Gastroesophageal sphincter (tissue), 3 donors: ENCODE results near the gene CLSTN3.

Experiments used
- EP300 ChIP-seq: sonication (generic); formaldehyde crosslinking; IDR thresholded peaks from one replicate; pipeline ENCODE4 v1.6.1; 2017; ENCODE audit warnings: antibody characterized with exemption, mild to moderate bottlenecking
- TF ChIP-seq, protein P1 (sequence below), 4 experiments: fragments of 200-600 bp in 2 of 4; fragments of 450-650 bp in 2 of 4; sonication (generic) in 1 of 4; IDR thresholded peaks; one replicate each; pipeline ENCODE4 v1.5.1; 2017 to 2019; ENCODE audit warnings: antibody characterized with exemption in 4 of 4, mild to moderate bottlenecking in 2 of 4, moderate library complexity in 2 of 4

DNA sequence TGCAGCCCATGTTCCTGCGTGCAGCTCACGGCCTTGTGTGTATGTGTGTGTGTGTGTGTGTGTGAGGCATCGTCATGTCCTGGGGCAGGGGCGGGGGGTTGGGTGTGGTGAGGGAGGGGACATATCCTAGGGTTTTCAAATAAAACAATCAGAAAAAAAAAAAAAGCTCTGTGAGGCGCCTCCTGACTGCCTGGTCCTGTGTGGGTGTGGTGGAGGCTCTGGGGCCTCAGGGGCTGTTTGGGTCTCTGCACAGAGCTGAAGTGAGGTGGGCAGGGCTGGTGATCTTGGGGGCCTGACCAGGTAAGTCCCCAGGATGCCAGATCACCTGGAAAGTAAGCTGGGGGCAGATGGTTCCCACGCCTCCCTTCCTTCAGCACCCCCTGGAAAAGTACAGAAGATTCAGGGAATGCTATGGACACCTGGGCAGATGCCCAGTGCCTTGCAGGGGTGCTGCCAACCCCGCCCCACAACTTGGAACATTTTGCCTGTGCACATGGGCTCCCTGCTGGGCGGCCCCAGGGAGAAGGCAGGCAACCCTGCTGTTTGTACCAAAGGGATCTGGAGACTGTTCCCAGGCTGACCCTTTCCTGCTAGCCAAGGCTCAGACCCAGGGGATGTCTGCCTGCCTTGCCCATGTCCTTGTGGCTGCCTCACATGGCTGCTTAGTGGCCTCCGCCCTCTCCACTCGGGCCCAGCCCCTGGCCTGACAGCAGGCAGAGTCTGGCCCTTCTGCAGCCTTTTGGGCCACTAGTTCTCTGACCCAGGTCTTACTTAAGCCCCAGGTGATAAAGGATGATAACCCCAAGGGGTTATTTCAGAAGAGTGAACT, 28.8 kb downstream of the CLSTN3 start:
- TF ChIP-seq, protein P1, sequence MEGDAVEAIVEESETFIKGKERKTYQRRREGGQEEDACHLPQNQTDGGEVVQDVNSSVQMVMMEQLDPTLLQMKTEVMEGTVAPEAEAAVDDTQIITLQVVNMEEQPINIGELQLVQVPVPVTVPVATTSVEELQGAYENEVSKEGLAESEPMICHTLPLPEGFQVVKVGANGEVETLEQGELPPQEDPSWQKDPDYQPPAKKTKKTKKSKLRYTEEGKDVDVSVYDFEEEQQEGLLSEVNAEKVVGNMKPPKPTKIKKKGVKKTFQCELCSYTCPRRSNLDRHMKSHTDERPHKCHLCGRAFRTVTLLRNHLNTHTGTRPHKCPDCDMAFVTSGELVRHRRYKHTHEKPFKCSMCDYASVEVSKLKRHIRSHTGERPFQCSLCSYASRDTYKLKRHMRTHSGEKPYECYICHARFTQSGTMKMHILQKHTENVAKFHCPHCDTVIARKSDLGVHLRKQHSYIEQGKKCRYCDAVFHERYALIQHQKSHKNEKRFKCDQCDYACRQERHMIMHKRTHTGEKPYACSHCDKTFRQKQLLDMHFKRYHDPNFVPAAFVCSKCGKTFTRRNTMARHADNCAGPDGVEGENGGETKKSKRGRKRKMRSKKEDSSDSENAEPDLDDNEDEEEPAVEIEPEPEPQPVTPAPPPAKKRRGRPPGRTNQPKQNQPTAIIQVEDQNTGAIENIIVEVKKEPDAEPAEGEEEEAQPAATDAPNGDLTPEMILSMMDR (IDR thresholded peaks at IDR 0.05), result no peak
- TF ChIP-seq EP300, result no peak
